Kasumi-1 (cell line): Measurements from ENCODE around the gene EDAR.

Experiments used
- DNase-seq, 2 experiments: peaks; one replicate each; lab custom pipeline; 2025; lab: John Stamatoyannopoulos, UW

Gene EDAR

DNA sequence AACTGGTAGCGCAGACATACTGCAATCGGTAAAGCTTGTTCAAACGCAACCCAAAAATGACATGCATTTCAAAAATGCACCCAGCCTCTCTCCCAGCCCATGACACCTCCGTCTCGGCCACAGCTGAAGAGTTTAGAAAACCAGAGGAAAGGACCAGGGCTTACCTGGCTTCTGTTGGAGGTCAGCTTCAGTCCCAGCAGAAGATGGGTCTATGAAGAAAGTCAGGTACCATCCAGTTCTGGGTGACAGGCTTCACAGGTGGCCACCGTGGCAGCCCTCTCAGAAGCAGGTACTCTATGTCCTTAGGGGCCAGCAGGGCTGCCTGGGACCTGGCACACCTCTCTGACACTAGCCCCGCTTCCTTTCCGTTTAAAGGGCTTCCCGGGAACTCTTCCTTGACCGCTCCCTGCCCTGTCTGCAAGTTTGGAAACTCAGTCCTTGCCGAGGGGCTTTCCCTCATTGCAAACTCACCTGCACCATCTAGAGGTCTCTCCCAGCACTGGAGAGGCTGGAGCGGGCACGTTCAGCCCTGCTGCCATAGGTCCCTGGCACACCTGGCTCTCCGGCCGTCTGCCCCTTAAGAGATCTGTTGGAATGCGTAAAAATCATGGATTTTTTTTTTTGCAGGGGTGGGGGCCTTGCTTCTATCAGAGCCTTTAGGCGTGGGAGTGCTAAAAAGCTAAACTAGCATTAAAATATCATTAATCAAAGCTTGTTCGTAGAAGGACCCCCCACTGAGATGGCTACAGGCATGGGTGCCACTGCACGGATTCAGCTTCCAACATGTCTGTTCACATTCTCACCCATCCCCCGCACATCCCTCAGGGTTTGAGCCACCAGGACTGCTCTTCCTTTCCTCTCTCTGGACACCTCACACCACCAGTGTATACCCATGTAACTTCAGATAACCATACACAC, at the start of gene EDAR:
EDAR (minus strand) TSS at position 425 of the 918 bp plus-strand sequence. CDS start 58,206 bp downstream, outside the sequence.
- peak in 1 of 2 experiments; percentile 43 for DNase-seq

- no peak for DNase-seq
These were observed 44.2 kb upstream of the EDAR start for GRCh38 chr2:109033171-109033570.

- DNase-seq, result no peak
These were observed 43.3 kb upstream of the EDAR start for GRCh38 chr2:109032229-109032820.

DNA sequence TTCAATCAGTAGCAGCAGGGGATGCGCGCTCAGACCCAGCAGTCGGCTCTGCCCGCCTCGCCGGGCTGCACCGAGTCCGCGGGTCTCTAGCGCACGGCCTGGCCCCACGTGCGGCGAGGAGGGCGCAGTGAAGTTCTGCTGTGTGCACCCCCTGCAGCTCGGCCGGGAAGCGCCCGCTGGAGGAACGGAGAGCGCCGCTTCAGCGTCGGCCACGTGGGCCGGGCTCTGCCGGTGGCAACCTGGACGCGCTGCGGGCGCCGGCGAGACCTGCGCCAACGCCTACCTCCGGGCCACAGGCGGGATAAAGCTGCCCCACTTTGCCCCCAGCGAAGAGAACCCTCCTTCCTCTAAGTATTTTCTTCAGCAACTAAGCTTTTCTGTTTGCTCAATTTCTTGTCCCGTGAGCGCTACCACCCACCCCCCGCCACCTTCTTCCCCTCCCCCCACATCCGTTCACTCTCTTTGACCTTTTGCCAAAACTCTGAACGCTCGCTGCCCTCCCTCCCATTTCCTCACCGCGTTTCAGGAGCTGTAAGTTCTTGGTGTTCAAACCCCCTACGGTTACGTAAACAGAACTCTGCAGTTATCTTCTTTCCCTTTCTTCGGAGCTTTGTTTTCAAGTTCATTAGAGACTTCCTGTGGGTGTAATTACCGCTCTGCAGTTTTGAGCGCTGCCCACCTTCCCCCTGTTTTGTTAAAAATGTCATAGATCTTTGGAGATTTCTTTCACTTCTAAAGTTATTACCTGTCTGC, 42.6 kb upstream of the EDAR start:
- DNase-seq, result peak; percentile 93 to 95

DNA sequence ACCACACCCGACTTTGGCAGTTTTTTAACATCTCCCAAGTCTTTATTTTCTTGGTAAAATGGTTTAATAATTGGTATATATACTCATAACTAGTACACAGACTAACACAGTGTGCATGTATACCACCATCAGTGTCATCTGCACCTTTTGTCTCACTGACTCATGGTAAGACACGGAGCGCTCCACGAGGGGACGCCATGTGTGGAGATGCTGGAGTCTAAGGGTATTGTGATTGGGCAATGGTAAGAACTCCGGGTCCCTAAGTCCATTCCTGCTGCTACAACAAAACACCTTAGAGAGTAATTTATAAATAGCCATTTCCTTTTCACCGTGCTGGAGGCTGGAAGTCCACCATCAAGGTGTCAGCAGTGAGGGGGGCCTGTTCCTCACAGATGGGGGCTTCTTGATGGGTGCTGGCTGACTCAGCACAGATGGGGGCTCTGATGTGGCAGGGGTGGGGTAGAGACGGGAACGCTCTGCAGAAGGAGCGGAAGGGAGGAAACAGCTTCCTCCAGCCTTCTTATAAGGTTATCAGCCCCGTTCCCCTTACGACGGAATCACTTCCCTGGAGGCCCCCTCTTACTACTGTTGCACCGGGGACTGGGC, 42.0 kb upstream of the EDAR start:
- peak; percentile 68 to 73 for DNase-seq

GRCh38 chr2:109029490-109030201, 40.6 kb upstream of the EDAR start:
- no peak for DNase-seq

DNA sequence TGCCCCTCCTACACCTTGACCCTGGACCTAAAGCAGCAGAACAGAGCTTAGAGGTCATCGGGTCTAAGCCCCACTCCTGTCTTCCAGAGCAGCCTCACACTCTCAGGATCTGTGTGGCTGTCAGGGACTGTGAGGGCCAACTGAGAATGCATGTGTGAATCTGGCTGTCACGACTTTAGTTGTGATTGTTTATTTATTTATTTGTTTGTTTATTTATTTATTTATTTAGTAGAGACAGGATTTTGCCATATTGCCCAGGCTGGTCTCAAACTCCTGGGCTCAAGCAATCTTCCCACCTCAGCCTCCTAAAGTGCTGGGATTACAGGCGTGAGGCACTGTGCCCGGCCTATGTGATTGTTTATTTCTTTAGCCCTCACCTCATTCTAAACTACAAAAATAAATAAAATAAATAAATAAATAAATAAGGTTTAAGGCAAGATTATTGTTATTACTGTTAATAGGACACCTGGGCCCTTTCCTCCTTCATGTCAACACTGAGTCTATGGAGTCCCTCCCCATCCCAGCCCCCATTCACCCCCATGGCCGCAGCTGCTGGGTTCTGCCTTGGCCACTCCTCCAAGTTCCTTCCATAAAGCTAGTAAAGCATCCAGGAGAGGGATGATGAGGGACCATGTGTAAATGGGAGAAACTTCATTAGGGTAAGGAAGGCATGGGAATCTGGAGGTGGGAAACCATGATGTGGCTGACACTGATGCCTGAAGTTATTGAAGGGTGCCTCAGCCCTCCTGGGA, 39.9 kb upstream of the EDAR start:
- no peak for DNase-seq

- no peak for DNase-seq
These were observed 39.3 kb upstream of the EDAR start for GRCh38 chr2:109028277-109028676.

DNA sequence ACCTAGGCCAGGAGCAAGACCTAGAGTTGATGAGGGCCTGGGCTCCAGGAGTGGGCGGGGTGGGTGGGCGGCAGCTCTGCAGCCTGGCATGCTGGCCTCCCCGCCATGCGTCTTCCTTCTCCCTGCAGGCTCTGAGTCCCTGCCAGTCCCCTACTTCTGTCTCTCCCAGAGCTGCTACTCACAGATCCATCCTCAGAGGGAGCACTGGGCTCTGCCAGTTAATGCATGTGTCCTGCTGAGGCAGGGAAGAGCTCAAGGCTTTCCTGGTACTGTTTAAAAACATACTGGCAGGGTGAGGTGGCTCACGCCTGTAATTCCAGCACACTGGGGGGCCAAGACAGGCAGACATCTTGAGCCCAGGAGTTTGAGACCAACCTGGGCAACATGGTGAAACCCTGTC, 38.7 kb upstream of the EDAR start:
- no peak for DNase-seq

- no peak for DNase-seq
These were observed 35.5 kb upstream of the EDAR start for GRCh38 chr2:109024477-109024876.

- DNase-seq, result no peak
These were observed 32.9 kb upstream of the EDAR start for GRCh38 chr2:109021895-109022300.

GRCh38 chr2:109020217-109020637, 31.2 kb upstream of the EDAR start:
- DNase-seq, result no peak

DNA sequence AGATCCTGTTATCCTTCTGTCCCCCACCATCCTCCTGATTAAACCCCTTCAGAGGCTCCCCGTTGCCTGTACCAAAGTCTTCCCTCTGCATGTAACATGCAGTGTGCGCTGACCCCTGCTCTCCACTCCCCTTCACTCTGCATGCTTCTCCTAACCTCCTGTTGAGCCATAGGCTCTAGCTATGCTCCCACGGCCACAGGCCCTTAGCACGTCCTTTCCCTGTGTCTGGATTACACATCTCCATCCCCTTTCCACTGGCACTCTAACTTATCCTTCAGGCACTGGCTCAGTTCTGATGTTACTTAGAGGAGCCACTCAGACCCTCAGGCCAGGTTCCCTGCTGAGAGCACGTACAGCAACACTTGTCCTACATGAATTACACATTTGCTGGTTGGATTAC, 29.4 kb upstream of the EDAR start:
- DNase-seq, result no peak

DNA sequence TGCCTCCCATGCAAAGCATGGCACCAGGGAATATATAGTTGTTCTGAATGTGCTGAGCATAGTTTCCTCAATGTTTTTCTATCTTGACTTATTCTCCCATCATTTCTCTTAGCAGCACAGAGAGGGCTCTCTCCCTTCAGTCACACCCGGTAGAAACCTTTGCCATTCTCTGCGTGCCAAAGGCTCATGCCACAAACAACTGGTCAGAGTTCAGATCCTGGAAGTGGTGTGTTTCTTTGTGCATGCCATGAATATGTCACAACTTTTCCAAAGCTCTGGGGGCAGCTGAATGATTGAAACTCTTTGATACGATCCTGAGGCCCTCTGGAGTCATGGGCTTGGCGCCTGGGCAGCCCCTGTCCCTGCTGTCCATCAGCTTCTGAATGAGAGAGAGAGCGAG, 28.0 kb upstream of the EDAR start:
- no peak for DNase-seq

DNA sequence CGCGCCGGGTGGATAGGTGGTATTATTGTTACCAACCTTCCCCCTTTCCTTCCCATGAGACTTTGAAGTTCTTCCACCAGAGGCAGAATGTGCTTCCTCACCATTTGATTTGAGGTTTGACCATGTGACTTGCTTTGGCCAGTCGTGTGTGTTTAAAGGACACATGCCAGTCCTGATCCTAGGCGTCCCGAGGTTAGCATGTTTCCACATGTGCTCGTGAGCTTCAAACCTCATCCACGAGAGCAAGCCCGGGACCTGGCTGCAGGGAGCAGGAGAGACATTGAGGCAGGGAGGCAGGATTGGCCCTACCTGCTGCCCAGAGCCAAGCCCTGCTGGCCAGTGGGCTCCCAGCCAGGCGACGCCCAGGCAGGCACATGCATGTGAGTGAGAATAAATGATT, 27.4 kb upstream of the EDAR start:
- DNase-seq, result no peak

DNA sequence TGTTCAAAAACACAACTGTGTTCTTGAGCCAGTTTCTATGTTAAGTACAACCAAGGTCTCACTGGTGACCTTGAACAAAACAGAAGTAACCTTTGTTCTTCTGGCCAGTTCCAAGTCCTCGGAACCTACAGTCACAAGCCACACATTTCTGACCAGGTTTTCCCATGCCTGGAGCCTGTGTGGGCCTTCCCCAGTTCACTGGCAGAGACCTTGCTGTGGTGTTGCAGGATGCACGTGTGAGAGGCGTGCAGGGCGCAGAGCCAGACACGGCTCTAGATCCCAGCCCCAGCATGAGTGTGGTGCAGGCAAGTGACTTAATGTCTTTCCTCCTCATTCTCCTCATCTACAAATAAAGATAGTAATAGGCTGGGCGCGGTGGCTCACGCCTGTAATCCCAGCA, 25.5 kb upstream of the EDAR start:
- no peak for DNase-seq

DNA sequence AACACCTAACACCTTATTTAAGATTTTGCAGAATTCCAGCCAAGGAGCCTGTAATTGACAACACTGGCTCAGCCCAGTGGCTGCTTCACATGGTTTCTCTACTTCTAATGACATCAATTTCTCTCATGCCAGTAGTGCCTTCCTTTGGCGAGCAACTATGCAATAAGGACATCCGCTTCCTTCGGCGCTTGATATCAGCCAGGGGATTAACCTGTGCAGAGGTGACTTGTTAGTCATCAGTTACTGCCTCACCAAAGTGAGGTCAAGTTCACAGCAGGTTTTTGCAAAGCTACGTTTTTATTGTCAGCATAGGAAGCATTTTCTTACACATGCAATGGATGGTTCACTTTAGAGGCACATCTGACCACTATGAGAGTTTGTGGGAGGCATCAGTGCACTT, 24.0 kb upstream of the EDAR start:
- no peak for DNase-seq

GRCh38 chr2:109009920-109010610, 21.0 kb upstream of the EDAR start:
- no peak for DNase-seq

DNA sequence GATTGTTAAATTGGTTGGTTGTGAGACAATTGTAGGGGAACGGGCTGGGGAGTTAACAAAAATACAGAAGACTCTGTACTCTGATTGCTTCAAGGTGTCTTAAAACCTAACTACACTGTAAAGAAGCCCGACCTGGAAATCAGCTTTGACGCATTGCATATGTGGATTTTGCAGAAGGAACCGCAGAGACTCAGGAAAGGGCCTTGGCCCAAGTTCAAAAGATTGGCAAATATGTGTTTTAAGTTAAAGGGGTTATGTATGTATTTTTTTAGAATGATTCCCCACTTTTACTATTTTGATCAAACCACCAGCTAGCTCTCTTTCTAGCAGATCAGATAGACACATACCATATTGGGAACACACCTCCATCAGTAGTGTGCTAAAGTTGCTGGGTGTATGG, 18.0 kb upstream of the EDAR start:
- no peak for DNase-seq

GRCh38 chr2:109005686-109006204, 16.7 kb upstream of the EDAR start:
- no peak for DNase-seq
